ENCODE measurements around the gene WNT10A. TPM values are rescaled to one million over a fixed set of nuclear protein-coding genes. Genes with fewer than 3 reads are reported as not detected.

WNT10A gene
- total and polyA plus RNA-seq, 2 of the 8 experiments (the other 6 are each of a cell fraction or from before 2014, with no cell fraction given), result 0.05 TPM; not detected in 1

DNA sequence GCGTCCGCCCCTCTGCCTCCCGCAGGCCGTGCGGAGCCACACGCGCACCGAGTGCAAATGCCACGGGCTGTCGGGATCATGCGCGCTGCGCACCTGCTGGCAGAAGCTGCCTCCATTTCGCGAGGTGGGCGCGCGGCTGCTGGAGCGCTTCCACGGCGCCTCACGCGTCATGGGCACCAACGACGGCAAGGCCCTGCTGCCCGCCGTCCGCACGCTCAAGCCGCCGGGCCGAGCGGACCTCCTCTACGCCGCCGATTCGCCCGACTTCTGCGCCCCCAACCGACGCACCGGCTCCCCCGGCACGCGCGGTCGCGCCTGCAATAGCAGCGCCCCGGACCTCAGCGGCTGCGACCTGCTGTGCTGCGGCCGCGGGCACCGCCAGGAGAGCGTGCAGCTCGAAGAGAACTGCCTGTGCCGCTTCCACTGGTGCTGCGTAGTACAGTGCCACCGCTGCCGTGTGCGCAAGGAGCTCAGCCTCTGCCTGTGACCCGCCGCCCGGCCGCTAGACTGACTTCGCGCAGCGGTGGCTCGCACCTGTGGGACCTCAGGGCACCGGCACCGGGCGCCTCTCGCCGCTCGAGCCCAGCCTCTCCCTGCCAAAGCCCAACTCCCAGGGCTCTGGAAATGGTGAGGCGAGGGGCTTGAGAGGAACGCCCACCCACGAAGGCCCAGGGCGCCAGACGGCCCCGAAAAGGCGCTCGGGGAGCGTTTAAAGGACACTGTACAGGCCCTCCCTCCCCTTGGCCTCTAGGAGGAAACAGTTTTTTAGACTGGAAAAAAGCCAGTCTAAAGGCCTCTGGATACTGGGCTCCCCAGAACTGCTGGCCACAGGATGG is 7.1 kb upstream of the WNT10A start:
- Histone ChIP-seq H3K23ac (ENCODE audit: insufficient read length) (no peak overlapping the region), H2BK15ac (ENCODE audit: low read length) (no peak overlapping the region; the same call in 1 of the 2 replicates), H3K36me3 (ENCODE audit: control insufficient read depth in 2 of 4, insufficient read depth in 4 of 4, low read length in 3 of 4) (peaks cover 0 to 12% (median 0%) of the 10 kb centered on the region in 4 experiments; a peak in 1 of 8 replicates), H3K27ac (ENCODE audit: low read depth, low read length) (no peak overlapping the region), H3K23me2 (ENCODE audit: low read depth, low read length) (peaks cover 6% of the 10 kb centered on the region; the same call in 1 of the 2 replicates), H2AK5ac (ENCODE audit: low read depth, low read length) (0 out of 2 replicates have a peak overlapping the region, but pooled peaks have one; percentile 19), H3K79me2 (ENCODE audit: control insufficient read depth in 1 of 2, insufficient read depth in 2 of 2, low read length in 2 of 2) (no peaks in the 10 kb centered on the region), H3K79me1 (ENCODE audit: low read depth, low read length) (no peaks in the 10 kb centered on the region), H4K91ac (replicated peaks; ENCODE audit: insufficient read length, low read length) (peak overlapping the region; percentile 17), H2BK12ac (ENCODE audit: low read depth, low read length) (peak overlapping the region; percentile 27), H3K27me3 (replicated peaks in 1 of 4; ENCODE audit: control insufficient read depth in 3 of 4, extremely low read depth in 1 of 4, insufficient read depth in 3 of 4, low read length in 3 of 4) (peaks cover 96 to 100% (median 99%) of the 10 kb centered on the region in 4 experiments), H3K4me3 (ENCODE audit: extremely low read depth in 1 of 4, insufficient read depth in 2 of 4, low read depth in 3 of 4, low read length in 4 of 4) (peak overlapping the region in 1 of 4 experiments; percentile 41; a peak in 2 of 8 replicates), H3K56ac (replicated peaks; ENCODE audit: insufficient read length, low read depth, low read length) (no peak overlapping the region), H2BK120ac (replicated peaks; ENCODE audit: low read depth, low read length) (no peak overlapping the region), H4K20me1 (replicated peaks in 1 of 2; ENCODE audit: control insufficient read depth in 1 of 2, insufficient read depth in 2 of 2, low read length in 2 of 2) (peaks cover 17 to 34% of the 10 kb centered on the region in 2 experiments), H4K8ac (ENCODE audit: extremely low read depth, insufficient read depth, low read length) (no peak overlapping the region), H2BK5ac (ENCODE audit: low read depth, low read length) (no peak overlapping the region), H2BK20ac (ENCODE audit: low read length) (no peak overlapping the region), H3K9me3 (ENCODE audit: insufficient read depth in 2 of 2, low read depth in 1 of 2, low read length in 1 of 2) (no peaks in the 10 kb centered on the region; a peak in 1 of 4 replicates), H4K5ac (ENCODE audit: insufficient read length, low read depth, low read length) (no peak overlapping the region), H2AFZ (ENCODE audit: low read length) (no peak overlapping the region), H3K4me1 (replicated peaks in 1 of 4; ENCODE audit: control insufficient read depth in 3 of 4, insufficient read depth in 4 of 4, low read length in 3 of 4) (peaks cover 0 to 31% (median 15%) of the 10 kb centered on the region in 4 experiments; a peak in 6 of 7 replicates), H3K4ac (replicated peaks; ENCODE audit: insufficient read length, low read depth, low read length) (no peak overlapping the region), H3K18ac (ENCODE audit: extremely low read depth, low read length) (no peak overlapping the region), H3K4me2 (ENCODE audit: insufficient read depth in 1 of 2, low read depth in 2 of 2, low read length in 2 of 2) (peak overlapping the region; percentile 51 to 54; a peak in 3 of 4 replicates), H3K9ac (replicated peaks in 1 of 4; ENCODE audit: extremely low read depth in 1 of 4, low read depth in 3 of 4, low read length in 3 of 4) (no peak overlapping the region), H3K14ac (ENCODE audit: insufficient read length) (no peak overlapping the region)
- CTCF ChIA-PET (ENCODE audit: partially characterized antibody), result interaction anchor here (1.0 to 21.8 kb wide), 15 partner anchors 8 to 278 kb away, joined by 3 to 783 read pairs (median 27); partner anchors contain the start of genes CRYBA2, FEV, WNT10A and WNT6
- POLR2A ChIA-PET (ENCODE audit: partially characterized antibody), result interaction anchor here (0.7 to 1.7 kb wide), 2 partner anchors 13 kb away, joined by 3 to 4 read pairs; partner anchors contain the start of gene WNT6
- FAIRE-seq (no peak), DNase-seq (ENCODE audit: low read depth in 1 of 2, low spot score in 2 of 2) (no peak)
- WGBS, 2 experiments (ENCODE audit: extremely low coverage in 1 of 2, insufficient coverage in 1 of 2, insufficient read length in 1 of 2, insufficient replicate concordance in 2 of 2, low coverage in 1 of 2, low lambda C conversion rate in 2 of 2, missing lambda C conversion rate in 1 of 2), result 9% methylated on average over 85 of the region's 86 CpGs; no CpG with 5 or more reads in 1 of the 2 experiments
- TF ChIP-seq RNF2 (IDR thresholded peaks at IDR 0.05; ENCODE audit: borderline replicate concordance, low read depth, low read length, missing control alignments, poor library complexity, severe bottlenecking) (peak; percentile 83), ASH2L (IDR thresholded peaks at IDR 0.05; ENCODE audit: low read length) (no peak), BRCA1 (IDR thresholded peaks at IDR 0.05; ENCODE audit: low read depth, low read length) (no peak), NANOG (IDR thresholded peaks at IDR 0.05; ENCODE audit: insufficient read depth, low read depth, low read length, poor library complexity, severe bottlenecking) (no peak), RBBP5 (IDR thresholded peaks at IDR 0.05; ENCODE audit: borderline replicate concordance, low read depth, low read length) (no peak), SIRT6 (IDR thresholded peaks at IDR 0.05; ENCODE audit: low read length) (no peak), RFX5 (IDR thresholded peaks at IDR 0.05; ENCODE audit: borderline replicate concordance, low read depth, low read length) (no peak), TAF7 (optimal IDR thresholded peaks at IDR 0.05; ENCODE audit: borderline replicate concordance, low read depth, low read length) (no peak), CHD2 (IDR thresholded peaks at IDR 0.05; ENCODE audit: low read length) (no peak), EZH2 (IDR thresholded peaks at IDR 0.05; ENCODE audit: low read depth, low read length, severe bottlenecking) (peak; percentile 100), SP1 (IDR thresholded peaks at IDR 0.05; ENCODE audit: low read depth, low read length) (no peak)

Measured in H1 (cell line).